GM19035 (cell line): Measurements from ENCODE around the gene IL36RN.
"Not testable (repeated sequence)": the region's sequence is repeated elsewhere in the genome, so short reads cannot be mapped to it uniquely, and the experiment has no call there.

Experiments used
- ATAC-seq: cut with Tn5 transposase; IDR thresholded peaks from one replicate; pipeline ENCODE4 v1.9.1; 2021; ENCODE audit not compliant: unreplicated experiment

IL36RN gene

DNA sequence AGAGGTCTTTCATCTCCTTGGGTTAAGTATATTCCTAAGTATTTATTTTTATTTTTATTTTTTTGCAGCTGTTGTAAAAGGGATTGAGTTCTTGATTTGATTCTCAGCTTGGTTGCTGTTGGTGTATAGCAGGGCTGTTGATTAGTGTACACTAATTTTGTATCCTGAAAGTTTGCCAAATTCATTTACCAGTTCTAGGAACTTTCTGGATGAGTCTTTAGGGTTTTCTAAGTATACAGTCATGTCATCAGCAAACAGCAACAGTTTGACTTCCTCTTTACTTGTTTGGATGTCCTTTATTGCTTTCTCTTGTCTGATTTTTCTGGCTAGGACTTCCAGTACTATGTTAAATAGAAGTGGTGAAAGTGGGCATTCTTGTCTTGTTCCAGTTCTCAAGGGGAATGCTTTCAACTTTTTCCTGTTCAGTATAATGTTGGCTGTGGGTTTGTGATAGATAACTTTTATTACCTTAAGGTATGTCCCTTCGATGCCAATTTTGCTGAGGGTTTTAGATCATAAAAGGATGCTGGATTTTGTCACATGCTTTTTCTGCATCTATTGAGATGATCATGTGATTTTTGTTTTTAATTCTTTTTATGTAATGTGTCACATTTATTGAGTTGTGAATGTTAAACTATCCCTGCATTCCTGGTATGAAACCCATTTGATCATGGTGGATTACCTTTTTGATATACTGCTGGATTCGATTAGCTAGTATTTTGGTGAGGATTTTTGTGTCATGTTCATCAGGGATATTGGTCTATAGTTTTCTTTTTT lies 38.0 kb downstream of the IL36RN start:
- ATAC-seq = not testable (repeated sequence)

DNA sequence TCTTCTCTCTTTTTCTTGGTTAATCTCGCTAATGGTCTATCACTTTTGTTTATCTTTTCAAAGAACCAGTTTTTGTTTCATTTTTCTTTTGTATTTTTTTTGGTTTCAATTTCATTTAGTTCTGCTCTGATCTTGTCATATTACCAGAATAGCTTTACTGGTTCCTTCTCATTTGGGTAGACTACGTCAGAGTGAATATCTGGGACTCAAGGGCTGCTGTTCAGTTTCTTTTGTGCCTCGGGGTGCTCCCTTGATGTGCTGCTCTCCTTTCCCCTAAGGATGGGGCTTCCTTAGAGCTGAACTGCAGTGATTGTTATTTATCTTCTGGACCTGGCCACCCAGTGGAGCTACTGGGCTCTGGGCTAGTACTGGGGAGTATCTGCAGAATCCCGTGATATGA lies 39.0 kb downstream of the IL36RN start:
- peak; percentile 53 for ATAC-seq

DNA sequence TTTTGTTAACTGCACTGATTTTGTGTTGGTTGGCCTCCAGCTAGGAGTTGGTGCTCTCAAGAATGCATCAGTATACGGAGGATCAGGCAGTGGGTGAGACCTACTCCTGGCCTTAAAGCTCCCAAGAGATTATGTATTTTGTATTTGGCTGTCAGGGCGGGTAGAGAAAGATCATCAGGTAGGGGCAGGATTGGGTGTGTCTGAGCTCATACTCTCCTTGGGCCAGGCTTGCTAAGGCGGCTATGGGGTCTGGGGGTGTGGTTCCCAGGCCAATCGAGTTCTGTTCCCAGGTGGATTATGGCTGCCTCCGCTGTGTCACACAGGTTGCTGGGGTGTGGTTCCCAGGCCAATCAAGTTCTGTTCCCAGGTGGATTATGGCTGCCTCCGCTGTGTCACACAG lies 39.5 kb downstream of the IL36RN start:
- no peak for ATAC-seq

DNA sequence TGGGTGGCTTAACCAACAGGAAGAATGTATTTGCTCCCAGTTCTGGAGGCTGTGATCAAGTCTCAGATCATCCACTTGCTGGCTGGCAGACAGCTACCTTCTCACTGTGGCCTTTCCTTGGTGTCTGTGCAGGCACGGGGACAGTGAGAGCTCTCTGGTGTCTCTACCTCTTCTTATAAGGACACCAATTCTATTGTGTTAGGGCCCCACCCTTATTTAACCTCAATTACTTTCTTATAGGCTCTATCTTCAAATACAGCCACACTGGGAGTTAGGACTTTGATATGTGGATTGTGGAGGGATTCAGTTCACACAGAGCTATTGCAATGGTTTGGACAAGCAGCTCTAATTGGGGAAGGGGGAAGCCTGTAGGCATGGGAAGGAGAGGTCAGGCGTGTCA lies 43.1 kb downstream of the IL36RN start:
- ATAC-seq = no peak

DNA sequence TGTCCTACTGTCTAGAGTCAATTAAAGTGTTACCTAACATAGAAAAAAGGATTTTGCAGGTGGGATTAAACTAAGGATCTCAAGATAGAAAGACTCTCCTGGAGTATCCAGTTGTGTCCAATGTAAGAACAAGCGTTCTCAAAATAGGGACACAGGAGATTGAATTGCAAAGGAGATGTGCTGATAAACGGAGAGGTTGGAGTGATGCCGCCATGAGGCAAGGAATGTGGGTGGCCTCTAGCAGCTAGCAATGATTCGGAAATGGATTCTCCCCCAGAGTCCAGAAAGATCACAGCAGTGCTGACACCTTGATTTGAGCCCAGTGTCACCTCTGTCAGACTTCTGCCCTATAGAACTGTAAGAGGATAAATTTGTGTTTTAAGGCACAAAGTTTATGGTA lies 44.3 kb downstream of the IL36RN start:
- ATAC-seq = no peak

DNA sequence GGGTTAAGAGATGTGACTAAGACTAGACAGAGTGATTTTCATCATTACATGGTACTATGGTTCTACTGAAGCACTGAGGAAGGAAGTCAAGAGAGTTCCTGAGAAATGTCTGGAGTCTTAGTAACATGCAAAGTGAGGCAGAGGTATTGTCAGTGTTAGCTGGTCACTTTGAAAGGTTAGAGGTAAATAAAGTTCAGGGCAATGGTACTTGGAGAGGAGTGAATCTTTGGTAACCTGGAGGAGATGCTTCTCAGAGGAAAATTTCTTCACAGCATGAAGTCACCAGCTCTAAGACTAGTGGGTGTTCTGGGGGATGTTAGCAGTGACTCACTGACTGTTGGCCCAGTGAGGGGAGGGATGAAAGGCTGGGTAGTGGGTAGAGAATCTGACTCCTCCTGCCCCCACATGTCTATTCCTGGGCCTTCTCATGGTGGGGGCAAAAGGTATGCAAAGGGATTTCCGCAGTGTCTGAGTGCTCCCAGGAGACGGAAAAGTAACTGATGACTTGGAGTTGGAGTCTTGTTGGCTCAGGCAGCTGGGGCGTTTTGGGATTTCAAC lies 45.1 kb downstream of the IL36RN start:
- no peak for ATAC-seq

DNA sequence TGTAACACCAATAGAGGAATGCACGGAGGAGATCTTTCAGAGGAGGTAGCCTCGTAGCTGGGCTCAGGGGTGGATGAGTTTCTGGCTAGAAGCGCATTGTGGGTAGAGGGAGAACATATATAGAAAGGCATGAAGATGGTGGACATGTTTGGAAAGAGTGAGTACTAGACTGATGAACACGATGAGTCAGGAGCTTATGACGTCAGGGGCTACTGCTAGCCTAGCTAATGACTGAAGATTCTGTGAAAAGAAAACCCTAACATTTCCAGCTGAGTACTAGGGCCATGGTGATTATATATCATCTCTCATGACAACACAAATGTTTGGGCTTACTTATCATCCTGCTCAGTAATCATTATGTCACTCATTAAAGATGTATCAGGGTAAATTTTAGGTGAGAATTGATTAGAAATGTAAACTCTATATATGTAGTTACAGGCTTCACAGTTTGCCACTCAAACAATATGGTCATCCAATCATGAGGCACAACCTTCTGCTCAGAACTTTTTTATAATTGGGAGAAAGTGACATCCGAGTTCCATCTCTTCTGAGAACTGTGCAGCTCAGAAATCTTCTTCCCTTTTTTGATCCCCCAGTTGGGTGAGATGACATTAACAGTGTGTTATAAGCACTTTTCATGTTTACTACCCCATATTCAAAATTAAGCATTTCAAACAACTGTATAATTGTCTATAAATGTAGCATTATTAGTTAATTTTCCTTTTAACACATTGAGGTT lies 46.2 kb downstream of the IL36RN start:
- no peak for ATAC-seq

DNA sequence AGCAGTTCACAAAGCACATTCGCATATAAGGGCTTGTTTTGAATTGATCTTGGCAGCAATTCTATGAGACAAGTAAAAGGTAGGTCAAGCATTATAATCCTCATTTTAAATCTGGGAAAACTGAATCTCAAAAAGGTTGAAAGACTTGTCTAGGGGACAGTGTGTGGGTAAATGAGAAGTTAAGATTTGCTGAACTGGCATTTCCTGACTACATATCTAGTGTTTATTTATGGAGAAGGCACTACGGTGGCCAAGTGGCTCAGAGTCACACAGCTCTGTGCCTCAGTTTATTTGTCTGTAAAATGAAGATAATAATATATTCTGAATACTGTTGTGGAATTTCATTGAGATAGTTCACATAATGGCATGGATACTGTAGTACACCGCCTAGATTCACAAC lies 52.1 kb downstream of the IL36RN start:
- ATAC-seq = no peak

DNA sequence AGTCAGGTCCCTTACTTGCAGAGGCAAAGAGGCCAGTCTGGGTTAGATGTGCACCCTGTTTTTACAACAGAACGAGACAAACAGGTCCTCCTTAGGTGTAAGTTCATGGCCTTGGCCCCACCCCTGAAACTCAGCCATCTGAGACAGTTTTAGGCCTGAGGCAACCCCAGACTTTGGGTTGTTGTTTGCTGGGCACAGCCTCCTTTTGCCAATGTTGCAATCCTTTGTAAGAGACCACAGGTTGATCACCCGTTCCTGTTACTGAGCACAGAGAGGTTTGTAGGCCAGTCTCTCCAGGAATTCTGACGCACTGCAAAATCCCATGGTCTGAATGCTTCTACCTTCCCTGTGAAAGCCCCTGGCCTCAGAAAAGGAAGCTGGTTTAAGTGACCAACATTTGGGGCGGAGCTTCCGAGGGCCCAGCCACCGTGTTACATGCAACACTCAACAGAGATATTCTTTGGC lies 52.9 kb downstream of the IL36RN start:
- no peak for ATAC-seq

DNA sequence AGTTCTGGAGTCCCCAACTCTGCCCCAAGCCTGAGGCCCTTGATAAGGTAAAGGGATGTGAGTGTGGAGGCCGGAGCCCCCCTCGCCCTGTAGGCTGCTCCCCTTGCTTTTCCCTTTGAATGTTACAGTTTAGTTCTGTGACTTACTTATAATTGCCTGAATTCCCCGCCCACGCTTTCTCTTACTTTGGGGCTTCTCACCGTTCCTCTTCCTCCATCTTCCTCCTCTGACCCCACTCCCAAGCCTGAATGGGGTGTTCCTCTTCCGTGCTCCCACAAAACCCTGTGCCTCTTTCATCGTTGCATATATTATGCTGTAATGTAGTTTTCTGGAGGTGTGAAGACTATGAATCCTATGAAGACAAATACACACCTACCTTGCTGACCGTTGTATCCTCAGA lies 53.4 kb downstream of the IL36RN start:
- no peak for ATAC-seq

DNA sequence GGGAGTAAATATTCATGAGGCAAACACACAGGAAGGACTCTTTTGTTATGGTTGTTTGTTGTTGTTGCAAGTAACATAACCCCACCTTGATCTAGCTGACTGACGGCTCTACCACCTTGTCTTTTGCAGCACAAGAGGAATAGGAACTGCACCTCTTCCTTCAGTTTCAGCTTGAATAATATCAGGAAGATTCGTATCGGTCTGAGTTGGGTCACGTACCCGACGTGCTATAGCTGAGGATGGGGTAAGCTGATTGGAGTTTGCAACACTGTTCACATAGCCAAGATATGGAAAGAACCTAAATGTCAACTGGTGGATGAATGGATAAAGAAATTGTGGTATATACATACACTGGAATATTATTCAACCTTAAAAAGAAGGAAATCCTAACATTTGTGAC lies 53.9 kb downstream of the IL36RN start:
- no peak for ATAC-seq

DNA sequence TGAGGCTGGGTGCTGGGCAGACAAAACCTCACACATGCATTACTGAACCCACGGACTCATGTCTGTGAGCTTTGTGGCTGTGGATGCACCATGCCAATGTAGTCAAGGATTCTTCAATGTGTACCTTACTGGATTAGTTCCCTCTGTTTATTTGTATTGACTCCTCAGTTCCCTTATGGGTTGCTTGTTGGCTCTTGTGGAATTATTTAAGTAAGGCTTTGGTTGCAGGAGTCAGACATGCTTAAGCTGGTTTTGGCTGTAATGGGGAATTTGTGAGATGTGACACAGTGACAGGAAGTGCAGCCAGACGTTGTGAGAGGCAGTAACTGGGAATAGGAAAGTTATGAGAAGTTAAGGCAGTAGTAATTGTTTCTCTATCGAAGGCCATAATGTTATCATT lies 54.8 kb downstream of the IL36RN start:
- no peak for ATAC-seq
